Upper lobe of right lung (tissue), 1 donor: Measurements from ENCODE around the gene TLCD3A. TPM values are rescaled to one million over a fixed set of nuclear protein-coding genes. Genes with fewer than 3 reads are reported as not detected.

ENCODE experiments used
- ATAC-seq: fragments of 200-7000 bp; cut with Tn5 transposase; one replicate; pipeline ENCODE4 v1.9.1; 2020; ENCODE audit warnings: mild to moderate bottlenecking, moderate library complexity
- DNase-seq: peaks from one replicate; pipeline ENCODE4 v3.0.0-alpha.2; 2020
- H3K27ac ChIP-seq: fragments of 200-600 bp; one replicate; pipeline ENCODE4 v1.8.0; 2022
- H3K27me3 ChIP-seq: fragments of 200-600 bp; one replicate; pipeline ENCODE4 v1.8.0; 2022; ENCODE audit warnings: mild to moderate bottlenecking
- H3K36me3 ChIP-seq: fragments of 200-600 bp; one replicate; pipeline ENCODE4 v1.8.0; 2022
- H3K4me1 ChIP-seq: fragments of 200-600 bp; one replicate; pipeline ENCODE4 v1.8.0; 2022
- H3K4me3 ChIP-seq: fragments of 200-600 bp; one replicate; pipeline ENCODE4 v1.8.0; 2022; ENCODE audit warnings: mild to moderate bottlenecking
- H3K9me3 ChIP-seq: fragments of 200-600 bp; one replicate; pipeline ENCODE4 v1.8.0; 2022
- CTCF ChIP-seq: fragments of 200-600 bp; IDR thresholded peaks from one replicate; pipeline ENCODE4 v1.8.0; 2022; ENCODE audit warnings: antibody characterized with exemption
- intact Hi-C: fragments of 100-400 bp; cut with DNase I; formaldehyde crosslinking; loops from one replicate; pipeline ENCODE4 v1.11.0; 2022
- long read RNA-seq: library from polyadenylated mRNA; unstranded; transcript quantifications from one replicate; pipeline ENCODE4 v2.0.0, GENCODE V29; 2021
- total RNA-seq: library from RNA; stranded (reverse); fragmentation: NEBNext Ultra II Directional; extraction: Animal tissue kit (Norgen Biotek cat#: 25700); gene quantifications from one replicate; pipeline ENCODE4 v1.2.1, GENCODE V29; 2021
- donor health status: DM: no; HTN: yes; CAD: no; lungs with severe emphysema.

Gene TLCD3A
- total RNA-seq: 11.9 TPM
- long read RNA-seq, transcript FAM57A-203 (4 exons, 2,386 nt): minor isoform, 12 of 35 reads
- long read RNA-seq, transcript FAM57A-202 (5 exons, 2,412 nt): major isoform, 19 of 35 reads
- long read RNA-seq, partial matches to known transcripts: 3 of 35 reads
- long read RNA-seq, other reads (novel, unspliced or antisense): 1 of 35 reads

- intact Hi-C loops: no loop called here
- no peaks in the 10 kb centered on the region for H3K27me3 ChIP-seq
- H3K4me3 ChIP-seq: peak within 1 kb of the TSS; percentile 82
- DNase-seq (peak; percentile 92), ATAC-seq (peak; percentile 91)
- no peak for TF ChIP-seq CTCF
- no peaks in the 10 kb centered on the region for H3K36me3 ChIP-seq
- peak within 1 kb of the TSS; percentile 74 for H3K27ac ChIP-seq
- no peaks in the 10 kb centered on the region for H3K9me3 ChIP-seq
- H3K4me1 ChIP-seq: peaks cover 5% of the 10 kb centered on the region
These were observed at the start of gene TLCD3A for GRCh38 chr17:732067-732901. Gene TLCD3A (plus strand): TSS chr17:732596. CDS start chr17:732648, 52 bp downstream.

DNA sequence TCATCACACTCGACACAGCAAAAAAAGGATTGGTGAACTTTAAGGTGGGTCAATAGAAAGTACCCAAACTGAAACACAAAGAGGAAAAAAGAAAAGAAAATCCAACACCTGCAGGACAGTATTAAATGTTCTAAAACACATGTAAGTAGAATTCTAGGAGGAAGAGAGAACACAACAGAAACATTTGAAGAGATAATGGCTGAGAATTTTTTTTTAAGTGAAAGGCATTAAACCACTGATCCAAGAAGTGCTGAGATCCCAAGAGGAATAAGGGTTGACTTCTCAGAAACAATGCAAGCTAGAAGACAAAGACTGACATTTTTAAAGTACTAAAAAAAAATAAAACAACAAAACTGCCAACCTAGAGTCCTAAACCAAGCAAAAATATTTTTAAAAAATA is 49.4 kb upstream of the TLCD3A start:
- no peaks in the 10 kb centered on the region for H3K27me3 ChIP-seq
- no peaks in the 10 kb centered on the region for H3K9me3 ChIP-seq
- H3K36me3 ChIP-seq: peaks cover 16% of the 10 kb centered on the region
- intact Hi-C loops: no loop called here
- H3K4me3 ChIP-seq: no peak overlapping the region
- no peaks in the 10 kb centered on the region for H3K4me1 ChIP-seq
- no peak for TF ChIP-seq CTCF
- DNase-seq (no peak), ATAC-seq (no peak)
- no peak overlapping the region for H3K27ac ChIP-seq

- ATAC-seq (no peak), DNase-seq (no peak)
- Histone ChIP-seq H3K4me1 (no peaks in the 10 kb centered on the region), H3K27me3 (no peaks in the 10 kb centered on the region), H3K27ac (no peak overlapping the region), H3K4me3 (no peak overlapping the region), H3K9me3 (no peaks in the 10 kb centered on the region), H3K36me3 (peaks cover 17% of the 10 kb centered on the region)
- intact Hi-C loops: no loop called here
- TF ChIP-seq CTCF: no peak
These were observed 48.7 kb upstream of the TLCD3A start for GRCh38 chr17:683499-684254.

DNA sequence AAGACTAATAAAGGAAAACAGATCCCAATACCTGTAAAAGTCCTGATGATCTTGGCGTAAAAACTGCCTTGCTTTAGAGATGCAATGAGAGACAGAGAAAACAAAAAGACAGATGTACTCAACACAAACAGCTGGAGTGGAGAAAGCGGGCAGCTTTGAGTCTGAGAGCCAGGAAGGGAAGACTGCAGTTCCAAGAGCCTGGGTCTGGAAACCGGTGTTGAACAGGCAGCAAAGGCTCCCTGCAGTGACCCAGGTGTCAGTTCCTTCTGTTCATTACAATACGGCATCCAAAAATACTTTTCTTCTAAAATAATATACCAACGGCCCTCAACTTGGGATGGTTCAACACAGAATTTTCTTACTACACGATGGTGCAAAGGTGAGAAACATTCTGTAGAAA is 47.4 kb upstream of the TLCD3A start:
- TF ChIP-seq CTCF: no peak
- Histone ChIP-seq H3K36me3 (peaks cover 29% of the 10 kb centered on the region), H3K9me3 (no peaks in the 10 kb centered on the region), H3K4me1 (no peaks in the 10 kb centered on the region), H3K27ac (no peak overlapping the region), H3K27me3 (no peaks in the 10 kb centered on the region), H3K4me3 (no peak overlapping the region)
- no peak for DNase-seq
- no peak for ATAC-seq
- intact Hi-C loops: no loop called here

DNA sequence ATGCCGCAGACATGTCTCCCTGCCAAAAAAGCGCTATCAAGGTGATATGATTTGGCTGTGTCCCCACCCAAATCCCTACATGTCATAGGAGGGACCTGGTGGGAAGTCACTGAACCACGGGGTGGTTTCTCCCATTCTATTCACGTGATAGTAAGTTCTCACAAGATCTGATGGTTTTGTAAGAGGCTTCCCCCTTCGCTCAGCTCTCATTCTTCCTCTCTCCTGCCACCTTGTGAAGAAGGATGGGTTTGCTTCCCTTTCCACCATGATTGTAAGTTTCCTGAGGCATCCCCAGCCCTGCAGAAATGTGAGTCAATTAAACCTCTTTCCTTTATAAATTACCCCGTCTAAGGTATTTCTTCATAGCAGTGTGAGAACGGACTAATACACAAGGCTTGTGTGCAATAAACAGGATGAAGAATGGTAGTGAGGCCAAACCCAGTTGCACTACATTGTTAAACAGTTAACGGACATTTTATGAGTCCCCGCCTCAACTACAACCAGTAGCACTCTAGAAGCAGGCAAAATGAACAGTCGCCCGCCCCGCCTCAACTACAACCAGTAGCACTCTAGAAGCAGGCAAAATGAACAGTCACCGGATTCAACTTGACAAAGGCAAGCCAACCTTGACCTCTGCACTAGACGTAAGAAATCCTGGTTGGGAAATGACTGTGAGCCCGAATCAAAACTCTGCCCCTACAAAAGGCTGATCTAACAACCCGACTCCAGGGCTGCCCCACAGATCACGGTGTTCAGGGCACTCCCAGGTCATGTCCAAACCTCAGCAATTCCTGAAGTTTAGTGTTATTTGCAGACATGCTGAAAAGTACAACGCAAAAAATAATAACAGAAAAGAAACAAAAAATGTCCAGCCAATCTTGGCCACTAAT is 44.1 kb upstream of the TLCD3A start:
- peaks cover 52% of the 10 kb centered on the region for H3K36me3 ChIP-seq
- peak; percentile 62 for ATAC-seq

More for the DNA sequence above, 44.1 kb upstream of the TLCD3A start:
- no peaks in the 10 kb centered on the region for H3K4me1 ChIP-seq
- intact Hi-C loops: no loop called here
- no peak overlapping the region for H3K4me3 ChIP-seq
- DNase-seq: no peak
- no peaks in the 10 kb centered on the region for H3K9me3 ChIP-seq
- H3K27ac ChIP-seq: no peak overlapping the region
- peak; percentile 28 for TF ChIP-seq CTCF
- H3K27me3 ChIP-seq: no peaks in the 10 kb centered on the region
